HPDE6-E6E7 (cell line): ENCODE data around the gene TTLL4.

Experiments used
- DNase-seq: peaks from one replicate; pipeline ENCODE4 v3.0.0; 2011; ENCODE audit warnings: missing footprints; ENCODE audit errors: extremely low spot score

TTLL4 gene

GRCh38 chr2:218710687-218711549 lies at the start of gene TTLL4:
Gene TTLL4 (plus strand): TSS chr2:218710835. CDS start chr2:218737677, 26,842 bp downstream.
- DNase-seq = peak; percentile 98

- DNase-seq = no peak
Observed at GRCh38 chr2:218662377-218662776, 48.3 kb upstream of the TTLL4 start.

- DNase-seq = no peak
Observed at GRCh38 chr2:218662827-218663226, 47.8 kb upstream of the TTLL4 start.

- no peak for DNase-seq
Observed at GRCh38 chr2:218663901-218664300, 46.7 kb upstream of the TTLL4 start.

GRCh38 chr2:218664653-218665052 lies 46.0 kb upstream of the TTLL4 start:
- DNase-seq = no peak

GRCh38 chr2:218671097-218671653 lies 39.5 kb upstream of the TTLL4 start:
- DNase-seq = peak; percentile 34

- DNase-seq = peak; percentile 85
Observed at GRCh38 chr2:218671654-218672566, 38.7 kb upstream of the TTLL4 start, which contains the start of the genes RNF25 and STK36. Gene RNF25 (minus strand): TSS chr2:218672002. CDS start chr2:218671970, 32 bp downstream. Gene STK36 (plus strand): TSS chr2:218672086. CDS start chr2:218672830, 744 bp downstream.

GRCh38 chr2:218679119-218679518 lies 31.5 kb upstream of the TTLL4 start:
- no peak for DNase-seq

- DNase-seq = no peak
Observed at GRCh38 chr2:218680061-218680460, 30.6 kb upstream of the TTLL4 start.

GRCh38 chr2:218687400-218688060 lies 23.1 kb upstream of the TTLL4 start:
- DNase-seq = peak; percentile 89

- DNase-seq = no peak
Observed at GRCh38 chr2:218691234-218691633, 19.4 kb upstream of the TTLL4 start.

- DNase-seq = no peak
Observed at GRCh38 chr2:218694405-218695145, 16.1 kb upstream of the TTLL4 start.

GRCh38 chr2:218698885-218699284 lies 11.8 kb upstream of the TTLL4 start:
- DNase-seq = no peak

GRCh38 chr2:218701806-218702205 lies 8.8 kb upstream of the TTLL4 start:
- DNase-seq = no peak

GRCh38 chr2:218703341-218703740 lies 7.3 kb upstream of the TTLL4 start:
- no peak for DNase-seq

- no peak for DNase-seq
Observed at GRCh38 chr2:218708086-218708485, 2.5 kb upstream of the TTLL4 start.

GRCh38 chr2:218709908-218710307 lies 727 bp upstream of the TTLL4 start:
- DNase-seq = no peak

- DNase-seq = no peak
Observed at GRCh38 chr2:218710334-218710686, 325 bp upstream of the TTLL4 start.

- no peak for DNase-seq
Observed at GRCh38 chr2:218711550-218711929, 905 bp downstream of the TTLL4 start.

- DNase-seq = no peak
Observed at GRCh38 chr2:218713922-218714321, 3.3 kb downstream of the TTLL4 start.

- DNase-seq = no peak
Observed at GRCh38 chr2:218716070-218716469, 5.4 kb downstream of the TTLL4 start.
